ENCODE results near the gene SHQ1.

GRCh38 chr3:72887343-72887704 is 39.1 kb upstream of the SHQ1 start:
- TF ChIP-seq PPARA (CRISPR knock-in tag; IDR thresholded peaks at IDR 0.05; ENCODE audit: borderline replicate concordance) (no peak), CSDC2 (CRISPR knock-in tag; IDR thresholded peaks at IDR 0.05) (no peak), SNAI2 (CRISPR knock-in tag; IDR thresholded peaks at IDR 0.05) (no peak), ESRRG (CRISPR knock-in tag; IDR thresholded peaks at IDR 0.05) (no peak), ZFP30 (CRISPR knock-in tag; IDR thresholded peaks at IDR 0.05) (no peak), ARNTL (CRISPR knock-in tag; IDR thresholded peaks at IDR 0.05; ENCODE audit: borderline replicate concordance, low read depth) (no peak), ZNF70 (CRISPR knock-in tag; IDR thresholded peaks at IDR 0.05) (no peak), PATZ1 (CRISPR knock-in tag; IDR thresholded peaks at IDR 0.05; ENCODE audit: borderline replicate concordance) (no peak), RARB (CRISPR knock-in tag; IDR thresholded peaks at IDR 0.05) (no peak), ZNF8 (CRISPR knock-in tag; IDR thresholded peaks at IDR 0.05) (no peak), ZFP3 (CRISPR knock-in tag; IDR thresholded peaks at IDR 0.05) (no peak)

Measured in SK-N-SH treated with all-trans-retinoic acid at 6 μM for 48 hours (cell line).